Vagina (tissue), 2 donors: ENCODE measurements around the gene S100B.

Experiments used
- CTCF ChIP-seq, 3 experiments: fragments of 450-650 bp in 2 of 3; fragments of 200-600 bp in 1 of 3; sonication (generic) in 1 of 3; IDR thresholded peaks; one replicate each; pipeline ENCODE4 v1.5.1; 2017 to 2019; ENCODE audit warnings: antibody characterized with exemption in 3 of 3, mild to moderate bottlenecking in 2 of 3, moderate library complexity in 2 of 3
- POLR2A ChIP-seq, 2 donors: fragments of 450-650 bp; IDR thresholded peaks; one replicate each; pipeline ENCODE4 v1.6.1; 2017; ENCODE audit warnings: antibody characterized with exemption in 2 of 2, mild to moderate bottlenecking in 2 of 2, moderate library complexity in 2 of 2
- POLR2AphosphoS5 ChIP-seq, 2 donors: sonication (generic); formaldehyde crosslinking; IDR thresholded peaks; one replicate each; pipeline ENCODE4 v1.9.0; 2017; ENCODE audit warnings: antibody characterized with exemption in 2 of 2, mild to moderate bottlenecking in 2 of 2, low read depth in 1 of 2; ENCODE audit not compliant: insufficient read depth in 1 of 2

- TF ChIP-seq POLR2AphosphoS5 (IDR thresholded peaks at IDR 0.05; ENCODE audit: insufficient read depth in 1 of 2, low read depth in 1 of 2) (no peak), CTCF (IDR thresholded peaks at IDR 0.05) (no peak), POLR2A (IDR thresholded peaks at IDR 0.05) (no peak)
These were observed 46.2 kb upstream of the S100B start for GRCh38 chr21:46651121-46651520.
